Fibroblast of lung (primary cell): Measurements from ENCODE around the gene ZNF763.

Experiments used
- CTCF ChIP-seq, 2 donors: IDR thresholded peaks in 1 of 2; conservative IDR thresholded peaks in 1 of 2; 1 replicate in 1 of 2; 2 replicates in 1 of 2; pipeline ENCODE4 v1.5.1; 2011 to 2012; ENCODE audit warnings: low read length in 2 of 2, control low read depth in 1 of 2, inconsistent platforms in 1 of 2, low read depth in 1 of 2, mild to moderate bottlenecking in 1 of 2
- EZH2 ChIP-seq: IDR thresholded peaks from 2 replicates; pipeline ENCODE4 v1.5.1; 2012; ENCODE audit warnings: low read length, control low read depth, mild to moderate bottlenecking; ENCODE audit errors: missing control alignments

DNA sequence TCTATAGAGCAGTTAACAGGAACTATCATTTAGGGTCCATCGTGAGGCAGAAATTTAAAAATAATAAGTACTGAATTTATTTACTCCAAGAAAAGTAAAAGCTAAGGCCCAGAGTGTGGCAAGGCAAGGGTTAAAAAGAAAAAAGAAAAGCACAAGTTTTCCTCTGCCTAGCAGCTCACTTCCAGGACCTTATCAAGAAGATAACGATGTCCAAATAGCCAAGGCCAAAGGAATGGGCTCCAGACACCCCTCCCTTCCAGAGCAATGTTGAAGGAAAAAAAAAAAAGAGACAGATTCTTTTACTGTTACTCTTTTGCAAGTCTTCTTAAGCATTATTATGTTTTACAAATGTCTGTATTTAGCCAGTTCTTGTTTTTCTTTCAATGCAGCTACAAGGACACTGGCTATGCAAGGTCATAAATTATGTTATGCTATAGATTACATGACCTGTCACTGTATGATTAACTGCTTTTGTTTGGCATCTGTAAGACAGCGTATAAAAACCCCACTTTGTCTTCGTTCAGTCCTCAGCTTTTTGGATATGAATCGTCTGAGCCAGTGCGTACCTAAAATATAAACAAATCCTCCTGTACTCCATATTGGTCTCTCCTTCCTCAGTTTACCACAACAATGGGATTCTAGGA lies 42.9 kb upstream of the ZNF763 start:
- TF ChIP-seq EZH2, result no peak
- no peak for TF ChIP-seq CTCF (conservative IDR thresholded peaks at IDR 0.05 in 1 of 2, IDR thresholded peaks at IDR 0.05 in 1 of 2; ENCODE audit: low read depth in 1 of 2, low read length in 2 of 2)
